Effector memory CD8-positive, alpha-beta T cell (primary cell): ENCODE data around the gene SFMBT1.

ENCODE experiments used
- ATAC-seq: fragments of 150-1000 bp; cut with Tn5 transposase; replicated peaks from 2 replicates; pipeline ENCODE4 v1.10.0; 2021; ENCODE audit warnings: mild to moderate bottlenecking, moderate library complexity
- DNase-seq, 3 experiments: peaks; one replicate each; pipeline ENCODE4 v3.0.0; 2021
- H3K27ac Mint-ChIP-seq, 2 donors: one replicate each; pipeline ENCODE4 v1.8.0; 2022; ENCODE audit warnings: mild to moderate bottlenecking in 2 of 2, mixed read lengths in 2 of 2, moderate library complexity in 2 of 2
- H3K27me3 Mint-ChIP-seq, 2 donors: one replicate each; pipeline ENCODE4 v1.8.0; 2022; ENCODE audit warnings: mixed read lengths in 2 of 2
- H3K36me3 Mint-ChIP-seq: one replicate; pipeline ENCODE4 v1.8.0; 2022; ENCODE audit warnings: mild to moderate bottlenecking, moderate library complexity, mixed read lengths; ENCODE audit not compliant: insufficient read depth
- H3K4me1 Mint-ChIP-seq, 2 donors: one replicate each; pipeline ENCODE4 v1.8.0; 2022; ENCODE audit warnings: low read depth in 2 of 2, mixed read lengths in 2 of 2
- H3K4me3 Mint-ChIP-seq, 2 donors: one replicate each; pipeline ENCODE4 v1.8.0; 2022; ENCODE audit warnings: mild to moderate bottlenecking in 2 of 2, mixed read lengths in 2 of 2, moderate library complexity in 2 of 2
- H3K9me3 Mint-ChIP-seq, 2 donors: one replicate each; pipeline ENCODE4 v1.8.0; 2022; ENCODE audit warnings: mixed read lengths in 2 of 2

Gene SFMBT1

GRCh38 chr3:52870471-52870870 lies 175.4 kb downstream of the SFMBT1 start:
- Mint-ChIP-seq H3K27me3 (no peaks in the 10 kb centered on the region), H3K4me3 (no peak overlapping the region), H3K27ac (peak overlapping the region in 1 of 2 donors; percentile 74), H3K9me3 (peaks cover 2 to 9% of the 10 kb centered on the region in 2 donors), H3K36me3 (peaks cover 2% of the 10 kb centered on the region), H3K4me1 (peaks cover 30 to 39% of the 10 kb centered on the region in 2 donors)
- DNase-seq = no peak
- ATAC-seq = no peak

DNA sequence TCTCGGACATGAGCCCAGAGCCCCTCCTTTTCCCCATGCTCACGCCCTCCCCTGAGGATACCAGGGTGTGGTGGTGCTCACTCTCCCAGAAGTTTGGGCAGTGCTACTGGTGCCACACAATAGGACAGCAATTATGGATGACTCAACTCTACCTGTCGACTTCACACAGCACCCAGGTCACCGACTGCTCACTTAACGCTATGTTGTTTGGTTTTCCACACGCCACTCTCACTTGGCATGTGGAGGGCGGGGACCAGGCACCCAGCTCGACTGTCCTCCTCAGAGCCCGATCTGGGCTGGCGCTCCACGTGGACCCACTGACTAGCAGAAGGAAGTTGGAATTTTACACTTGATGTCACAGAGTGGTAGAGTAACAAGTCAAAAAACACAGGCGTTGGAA lies 179.4 kb downstream of the SFMBT1 start:
- H3K4me3 Mint-ChIP-seq = no peak overlapping the region
- H3K27ac Mint-ChIP-seq = peak overlapping the region in 1 of 2 donors; percentile 67
- no peaks in the 10 kb centered on the region for H3K27me3 Mint-ChIP-seq
- H3K4me1 Mint-ChIP-seq = peaks cover 21 to 31% of the 10 kb centered on the region in 2 donors
- H3K36me3 Mint-ChIP-seq = peaks cover 10% of the 10 kb centered on the region
- H3K9me3 Mint-ChIP-seq = peaks cover 4 to 9% of the 10 kb centered on the region in 2 donors
- ATAC-seq (no peak), DNase-seq (no peak)

GRCh38 chr3:52865994-52866393 lies 179.9 kb downstream of the SFMBT1 start:
- no peak for DNase-seq
- Mint-ChIP-seq H3K4me1 (peaks cover 20 to 30% of the 10 kb centered on the region in 2 donors), H3K27ac (peak overlapping the region in 1 of 2 donors; percentile 67), H3K36me3 (peaks cover 7% of the 10 kb centered on the region), H3K27me3 (no peaks in the 10 kb centered on the region), H3K4me3 (no peak overlapping the region), H3K9me3 (peaks cover 4 to 9% of the 10 kb centered on the region in 2 donors)
- no peak for ATAC-seq

DNA sequence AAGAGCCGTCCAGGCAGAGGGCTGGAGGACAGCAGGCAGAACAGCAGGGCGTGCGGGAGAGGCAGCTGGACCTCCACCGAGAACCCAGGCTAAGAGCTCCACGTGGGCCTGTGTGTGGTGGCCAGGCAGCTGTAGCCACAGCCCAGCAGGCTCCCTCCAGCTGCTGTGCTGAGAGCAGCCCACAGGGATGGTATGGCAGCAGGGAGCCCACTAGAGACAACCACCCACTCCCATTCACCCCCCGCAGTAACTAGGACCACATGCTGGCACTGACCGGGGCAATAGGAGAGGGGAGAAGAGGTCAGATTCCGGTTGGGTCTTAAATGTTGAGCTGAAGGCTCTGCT lies 185.5 kb downstream of the SFMBT1 start:
- DNase-seq (no peak), ATAC-seq (no peak)
- H3K27ac Mint-ChIP-seq = no peak overlapping the region
- H3K4me3 Mint-ChIP-seq = no peak overlapping the region
- peaks cover 10% of the 10 kb centered on the region for H3K36me3 Mint-ChIP-seq
- peaks cover 10 to 30% of the 10 kb centered on the region in 2 donors for H3K4me1 Mint-ChIP-seq
- H3K27me3 Mint-ChIP-seq = no peaks in the 10 kb centered on the region
- peaks cover 0 to 2% of the 10 kb centered on the region in 2 donors for H3K9me3 Mint-ChIP-seq

DNA sequence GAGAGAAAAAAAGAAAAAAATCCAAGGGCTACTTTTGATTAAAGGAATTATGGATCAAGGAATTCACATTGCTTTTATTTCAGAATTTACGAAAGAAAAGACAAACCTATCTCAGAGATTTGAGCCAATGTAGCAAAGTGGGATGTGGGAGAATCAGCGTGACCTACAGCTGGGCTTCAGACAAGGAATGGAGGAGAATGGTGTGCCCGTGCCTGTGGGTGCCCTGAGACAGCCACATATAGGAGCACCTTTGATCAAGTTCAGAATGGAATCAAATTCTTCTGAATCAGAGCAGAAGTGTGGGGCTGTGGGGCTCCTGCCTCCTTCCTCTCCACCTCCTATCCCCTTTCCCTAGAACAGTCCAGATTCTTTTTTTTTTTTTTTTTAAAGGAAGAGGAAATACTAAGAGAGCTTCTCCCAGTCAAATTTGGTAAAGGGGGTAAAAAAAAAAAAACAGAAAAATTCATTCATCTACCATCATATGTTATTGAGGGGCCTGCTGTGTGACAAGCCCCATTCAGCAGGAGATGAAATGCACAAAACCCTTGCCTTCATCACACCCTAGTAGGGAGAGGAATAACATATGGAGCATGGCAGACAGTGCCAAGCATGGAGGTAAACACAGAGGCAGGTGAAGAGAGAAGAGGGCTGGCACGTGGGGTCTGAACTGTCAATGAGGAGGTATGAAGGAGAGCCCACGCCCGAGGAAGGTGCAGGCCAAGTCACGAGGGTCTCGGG lies 186.0 kb downstream of the SFMBT1 start:
- peaks cover 10% of the 10 kb centered on the region for H3K36me3 Mint-ChIP-seq
- no peaks in the 10 kb centered on the region for H3K27me3 Mint-ChIP-seq
- H3K4me3 Mint-ChIP-seq = no peak overlapping the region
- ATAC-seq = no peak
- no peak for DNase-seq
- H3K27ac Mint-ChIP-seq = no peak overlapping the region
- no peaks in the 10 kb centered on the region for H3K9me3 Mint-ChIP-seq
- peaks cover 10 to 30% of the 10 kb centered on the region in 2 donors for H3K4me1 Mint-ChIP-seq

DNA sequence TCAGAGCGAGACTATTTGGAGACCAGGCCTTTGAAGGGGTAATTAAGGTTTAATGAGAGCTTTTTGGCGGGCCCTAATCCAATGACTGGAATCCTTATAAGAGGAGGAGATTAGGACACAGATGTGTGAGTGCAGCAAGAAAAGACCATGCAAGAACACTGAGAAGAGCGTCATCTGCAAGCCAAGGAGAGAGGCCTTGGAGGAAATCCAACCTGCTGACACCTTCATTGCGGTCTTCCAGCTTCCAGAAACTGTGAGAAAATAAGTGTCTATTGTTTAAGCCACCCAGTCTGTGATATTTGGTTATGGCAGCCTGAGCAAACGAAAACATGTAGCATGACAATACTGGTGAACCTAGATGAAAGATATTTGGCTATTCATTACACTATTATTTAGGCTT lies 188.0 kb downstream of the SFMBT1 start:
- Mint-ChIP-seq H3K9me3 (no peaks in the 10 kb centered on the region), H3K4me3 (no peak overlapping the region), H3K27me3 (no peaks in the 10 kb centered on the region), H3K4me1 (peaks cover 10 to 30% of the 10 kb centered on the region in 2 donors), H3K27ac (peak overlapping the region in 1 of 2 donors; percentile 50), H3K36me3 (peaks cover 10% of the 10 kb centered on the region)
- no peak for ATAC-seq
- DNase-seq = no peak

- H3K9me3 Mint-ChIP-seq = no peaks in the 10 kb centered on the region
- ATAC-seq (no peak), DNase-seq (no peak)
- peaks cover 6 to 23% of the 10 kb centered on the region in 2 donors for H3K4me1 Mint-ChIP-seq
- no peak overlapping the region for H3K4me3 Mint-ChIP-seq
- peaks cover 12% of the 10 kb centered on the region for H3K36me3 Mint-ChIP-seq
- no peaks in the 10 kb centered on the region for H3K27me3 Mint-ChIP-seq
- peak overlapping the region; percentile 68 to 72 for H3K27ac Mint-ChIP-seq
Observed at GRCh38 chr3:52857133-52857532, 188.7 kb downstream of the SFMBT1 start.

DNA sequence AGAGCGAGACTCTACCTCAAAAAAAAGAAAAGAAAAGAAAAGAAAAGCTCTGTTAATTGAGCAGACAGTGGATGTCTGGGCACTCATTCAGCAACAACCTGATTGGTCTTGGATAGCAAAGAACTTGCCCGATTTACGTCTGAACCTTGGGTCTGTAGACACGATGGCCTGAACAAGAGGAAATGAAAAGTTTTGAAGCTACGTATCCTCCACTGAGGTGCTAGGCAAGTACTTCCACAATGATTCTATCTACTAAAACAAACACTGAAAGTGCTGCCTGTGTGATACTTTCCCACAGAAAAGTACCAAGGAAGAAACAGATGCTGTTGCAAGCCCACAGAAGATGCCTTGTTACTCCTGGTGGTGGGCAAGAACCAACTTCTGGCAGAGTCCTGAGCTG lies 189.2 kb downstream of the SFMBT1 start:
- ATAC-seq (no peak), DNase-seq (no peak)
- peaks cover 9% of the 10 kb centered on the region for H3K36me3 Mint-ChIP-seq
- H3K27me3 Mint-ChIP-seq = no peaks in the 10 kb centered on the region
- no peaks in the 10 kb centered on the region for H3K9me3 Mint-ChIP-seq
- H3K4me3 Mint-ChIP-seq = no peak overlapping the region
- peak overlapping the region; percentile 68 to 72 for H3K27ac Mint-ChIP-seq
- H3K4me1 Mint-ChIP-seq = peaks cover 5 to 19% of the 10 kb centered on the region in 2 donors

DNA sequence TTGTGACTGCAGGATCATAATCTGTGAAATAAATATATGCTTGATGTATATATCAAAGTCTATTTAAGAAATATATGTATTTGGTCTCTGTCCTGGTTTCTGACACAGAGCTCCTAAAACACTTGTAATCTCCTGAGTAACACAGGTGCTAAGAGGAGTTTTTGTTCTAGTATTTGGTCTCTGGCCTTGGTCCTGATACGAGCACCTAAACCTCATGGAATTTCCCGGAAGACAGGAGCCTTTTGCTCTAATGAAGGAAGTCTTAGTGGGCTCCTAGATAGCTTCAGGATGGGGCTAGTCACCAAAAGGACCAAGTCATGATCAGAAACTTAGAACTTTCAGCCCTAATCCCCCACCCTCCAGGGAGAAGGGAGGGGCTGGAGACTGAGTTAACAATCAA lies 191.9 kb downstream of the SFMBT1 start:
- Mint-ChIP-seq H3K36me3 (peaks cover 25% of the 10 kb centered on the region), H3K27ac (peak overlapping the region in 1 of 2 donors; percentile 31), H3K27me3 (no peaks in the 10 kb centered on the region), H3K4me1 (peaks cover 2 to 9% of the 10 kb centered on the region in 2 donors), H3K4me3 (no peak overlapping the region), H3K9me3 (no peaks in the 10 kb centered on the region)
- DNase-seq = no peak
- no peak for ATAC-seq
